Measurements from ENCODE around the gene FGF22.
"Not testable (repeated sequence)": the region's sequence is repeated elsewhere in the genome, so short reads cannot be mapped to it uniquely, and the experiment has no call there.

FGF22 gene

GRCh38 chr19:623175-623916 is 16.3 kb upstream of the FGF22 start:
- in situ Hi-C loops (cut with HindIII; ENCODE audit: low sequenced_read_pairs) = no loop called here
- no peak overlapping the region for H3K4me3 ChIP-seq (ENCODE audit: low read depth, low read length)
- no peak for DNase-seq (ENCODE audit: low read depth)
- no peak for TF ChIP-seq CTCF (IDR thresholded peaks at IDR 0.05; ENCODE audit: low read depth, low read length, missing control alignments)

GRCh38 chr19:623974-624373 is 15.7 kb upstream of the FGF22 start:
- no peak overlapping the region for H3K4me3 ChIP-seq (ENCODE audit: low read depth, low read length)
- no peak for TF ChIP-seq CTCF (IDR thresholded peaks at IDR 0.05; ENCODE audit: low read depth, low read length, missing control alignments)
- in situ Hi-C loops (cut with HindIII; ENCODE audit: low sequenced_read_pairs) = no loop called here
- DNase-seq (ENCODE audit: low read depth) = peak; percentile 97

- no peak for TF ChIP-seq CTCF (IDR thresholded peaks at IDR 0.05; ENCODE audit: low read depth, low read length, missing control alignments)
- in situ Hi-C loops (cut with HindIII; ENCODE audit: low sequenced_read_pairs) = no loop called here
- no peak overlapping the region for H3K4me3 ChIP-seq (ENCODE audit: low read depth, low read length)
- DNase-seq (ENCODE audit: low read depth) = no peak
Observed at GRCh38 chr19:624433-625109, 15.1 kb upstream of the FGF22 start.

- in situ Hi-C loops (cut with HindIII; ENCODE audit: low sequenced_read_pairs) = no loop called here
- DNase-seq (ENCODE audit: low read depth) = no peak
- TF ChIP-seq CTCF (IDR thresholded peaks at IDR 0.05; ENCODE audit: low read depth, low read length, missing control alignments) = no peak
- H3K4me3 ChIP-seq (ENCODE audit: low read depth, low read length) = no peak overlapping the region
Observed at GRCh38 chr19:625257-625656, 14.4 kb upstream of the FGF22 start.

GRCh38 chr19:626566-626965 is 13.1 kb upstream of the FGF22 start:
- in situ Hi-C loops (cut with HindIII; ENCODE audit: low sequenced_read_pairs); H3K4me3 ChIP-seq (ENCODE audit: low read depth, low read length); DNase-seq (ENCODE audit: low read depth): not testable (repeated sequence)

GRCh38 chr19:628168-628567 is 11.5 kb upstream of the FGF22 start:
- DNase-seq (ENCODE audit: low read depth) = no peak
- in situ Hi-C loops (cut with HindIII; ENCODE audit: low sequenced_read_pairs) = no loop called here
- no peak overlapping the region for H3K4me3 ChIP-seq (ENCODE audit: low read depth, low read length)
- TF ChIP-seq CTCF (IDR thresholded peaks at IDR 0.05; ENCODE audit: low read depth, low read length, missing control alignments) = peak; percentile 40

- H3K4me3 ChIP-seq (ENCODE audit: low read depth, low read length); in situ Hi-C loops (cut with HindIII; ENCODE audit: low sequenced_read_pairs); DNase-seq (ENCODE audit: low read depth): not testable (repeated sequence)
Observed at GRCh38 chr19:629515-629914, 10.2 kb upstream of the FGF22 start.
